Measurements from ENCODE around the gene S100A5. TPM values are rescaled to one million over a fixed set of nuclear protein-coding genes. Genes with fewer than 3 reads are reported as not detected.

S100A5 gene
- total and polyA plus RNA-seq, 9 of the 15 experiments (the other 6 are each of a cell fraction or from before 2014, with no cell fraction given): 0.56 to 1.4 (median 0.64) TPM; not detected in 5

DNA sequence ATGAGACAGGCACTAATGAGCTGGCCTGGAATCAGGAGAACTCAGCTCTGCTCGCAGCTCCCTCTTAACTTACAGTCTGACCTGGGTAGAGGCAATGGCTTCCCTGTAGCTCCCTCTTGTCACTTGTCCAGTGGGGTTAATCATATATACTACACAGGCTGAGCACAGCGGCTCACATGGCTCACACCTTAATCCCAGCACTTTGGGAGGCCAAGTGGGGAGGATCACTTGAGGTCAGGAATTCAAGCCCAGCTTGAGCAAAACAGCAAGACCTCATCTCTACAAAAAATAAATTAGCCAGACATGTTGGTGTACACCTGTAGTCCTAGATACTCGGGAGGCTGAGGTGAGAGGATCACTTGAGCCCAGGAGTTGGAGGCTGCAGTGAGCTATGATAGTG, 9.1 kb downstream of the S100A5 start (continued):
- TF ChIP-seq, protein P1, sequence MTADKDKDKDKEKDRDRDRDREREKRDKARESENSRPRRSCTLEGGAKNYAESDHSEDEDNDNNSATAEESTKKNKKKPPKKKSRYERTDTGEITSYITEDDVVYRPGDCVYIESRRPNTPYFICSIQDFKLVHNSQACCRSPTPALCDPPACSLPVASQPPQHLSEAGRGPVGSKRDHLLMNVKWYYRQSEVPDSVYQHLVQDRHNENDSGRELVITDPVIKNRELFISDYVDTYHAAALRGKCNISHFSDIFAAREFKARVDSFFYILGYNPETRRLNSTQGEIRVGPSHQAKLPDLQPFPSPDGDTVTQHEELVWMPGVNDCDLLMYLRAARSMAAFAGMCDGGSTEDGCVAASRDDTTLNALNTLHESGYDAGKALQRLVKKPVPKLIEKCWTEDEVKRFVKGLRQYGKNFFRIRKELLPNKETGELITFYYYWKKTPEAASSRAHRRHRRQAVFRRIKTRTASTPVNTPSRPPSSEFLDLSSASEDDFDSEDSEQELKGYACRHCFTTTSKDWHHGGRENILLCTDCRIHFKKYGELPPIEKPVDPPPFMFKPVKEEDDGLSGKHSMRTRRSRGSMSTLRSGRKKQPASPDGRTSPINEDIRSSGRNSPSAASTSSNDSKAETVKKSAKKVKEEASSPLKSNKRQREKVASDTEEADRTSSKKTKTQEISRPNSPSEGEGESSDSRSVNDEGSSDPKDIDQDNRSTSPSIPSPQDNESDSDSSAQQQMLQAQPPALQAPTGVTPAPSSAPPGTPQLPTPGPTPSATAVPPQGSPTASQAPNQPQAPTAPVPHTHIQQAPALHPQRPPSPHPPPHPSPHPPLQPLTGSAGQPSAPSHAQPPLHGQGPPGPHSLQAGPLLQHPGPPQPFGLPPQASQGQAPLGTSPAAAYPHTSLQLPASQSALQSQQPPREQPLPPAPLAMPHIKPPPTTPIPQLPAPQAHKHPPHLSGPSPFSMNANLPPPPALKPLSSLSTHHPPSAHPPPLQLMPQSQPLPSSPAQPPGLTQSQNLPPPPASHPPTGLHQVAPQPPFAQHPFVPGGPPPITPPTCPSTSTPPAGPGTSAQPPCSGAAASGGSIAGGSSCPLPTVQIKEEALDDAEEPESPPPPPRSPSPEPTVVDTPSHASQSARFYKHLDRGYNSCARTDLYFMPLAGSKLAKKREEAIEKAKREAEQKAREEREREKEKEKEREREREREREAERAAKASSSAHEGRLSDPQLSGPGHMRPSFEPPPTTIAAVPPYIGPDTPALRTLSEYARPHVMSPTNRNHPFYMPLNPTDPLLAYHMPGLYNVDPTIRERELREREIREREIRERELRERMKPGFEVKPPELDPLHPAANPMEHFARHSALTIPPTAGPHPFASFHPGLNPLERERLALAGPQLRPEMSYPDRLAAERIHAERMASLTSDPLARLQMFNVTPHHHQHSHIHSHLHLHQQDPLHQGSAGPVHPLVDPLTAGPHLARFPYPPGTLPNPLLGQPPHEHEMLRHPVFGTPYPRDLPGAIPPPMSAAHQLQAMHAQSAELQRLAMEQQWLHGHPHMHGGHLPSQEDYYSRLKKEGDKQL (CRISPR knock-in tag; IDR thresholded peaks at IDR 0.05; ENCODE audit: borderline replicate concordance): no peak
- TF ChIP-seq GABPB1 (CRISPR knock-in tag; IDR thresholded peaks at IDR 0.05): no peak
- no peak for TF ChIP-seq HEY1 (CRISPR knock-in tag; IDR thresholded peaks at IDR 0.05; ENCODE audit: borderline replicate concordance)
- no peak for TF ChIP-seq CSDE1 (IDR thresholded peaks at IDR 0.05)
- no peak for TF ChIP-seq ZNF224 (CRISPR knock-in tag; IDR thresholded peaks at IDR 0.05)
- no peak for TF ChIP-seq ZNF121 (CRISPR knock-in tag; conservative IDR thresholded peaks at IDR 0.05)
- no peak for TF ChIP-seq RAD51 (IDR thresholded peaks at IDR 0.05; ENCODE audit: borderline replicate concordance, low read depth)
- no peak for TF ChIP-seq ZNF354B (CRISPR knock-in tag; IDR thresholded peaks at IDR 0.05)
- TF ChIP-seq RNF2 (IDR thresholded peaks at IDR 0.05): no peak
- no peak for TF ChIP-seq TEAD2 (tag; IDR thresholded peaks at IDR 0.05)

All from K562 (cell line).